ENCODE results near the gene IDI1.

IDI1 gene

GRCh38 chr10:996031-996430, 52.9 kb downstream of the IDI1 start:
- in situ Hi-C loops (cut with MboI; ENCODE audit: low sequenced_read_pairs), result no loop called here

- in situ Hi-C loops (cut with MboI; ENCODE audit: low sequenced_read_pairs), result no loop called here
Observed at GRCh38 chr10:995559-995926, 53.4 kb downstream of the IDI1 start.

- in situ Hi-C loops (cut with MboI; ENCODE audit: low sequenced_read_pairs), result no loop called here
Observed at GRCh38 chr10:994836-995558, 53.9 kb downstream of the IDI1 start.

GRCh38 chr10:992871-993270, 56.0 kb downstream of the IDI1 start:
- in situ Hi-C loops (cut with MboI; ENCODE audit: low sequenced_read_pairs), result no loop called here

GRCh38 chr10:992467-992866, 56.5 kb downstream of the IDI1 start:
- in situ Hi-C loops (cut with MboI; ENCODE audit: low sequenced_read_pairs), result no loop called here

- in situ Hi-C loops (cut with MboI; ENCODE audit: low sequenced_read_pairs), result no loop called here
Observed at GRCh38 chr10:990808-991207, 58.1 kb downstream of the IDI1 start.

Measured in hTERT RPE-1 (cell line).